Measurements from ENCODE around the gene DECR2.
"Not testable (repeated sequence)": the region's sequence is repeated elsewhere in the genome, so short reads cannot be mapped to it uniquely, and the experiment has no call there.

The DECR2 gene

GRCh38 chr16:405548-406506, 4.1 kb downstream of the DECR2 start:
- no peak for DNase-seq

DNA sequence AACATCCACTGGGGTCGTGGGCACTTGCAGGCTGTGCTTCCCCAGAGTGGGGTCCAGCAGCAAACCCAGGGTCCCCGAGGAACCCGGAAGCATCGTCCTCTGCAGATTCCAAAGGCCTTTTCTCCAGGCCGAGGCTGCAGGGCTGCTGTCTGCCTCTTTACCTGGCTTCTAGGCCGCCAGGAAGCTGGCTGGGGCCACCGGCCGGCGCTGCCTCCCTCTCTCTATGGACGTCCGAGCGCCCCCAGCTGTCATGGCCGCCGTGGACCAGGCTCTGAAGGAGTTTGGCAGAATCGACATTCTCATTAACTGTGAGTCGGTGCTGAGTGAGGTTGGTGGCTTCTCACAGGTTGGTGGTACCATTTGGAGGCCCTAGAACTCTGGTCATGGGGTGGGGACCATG, 5.6 kb downstream of the DECR2 start:
- no peak for DNase-seq

DNA sequence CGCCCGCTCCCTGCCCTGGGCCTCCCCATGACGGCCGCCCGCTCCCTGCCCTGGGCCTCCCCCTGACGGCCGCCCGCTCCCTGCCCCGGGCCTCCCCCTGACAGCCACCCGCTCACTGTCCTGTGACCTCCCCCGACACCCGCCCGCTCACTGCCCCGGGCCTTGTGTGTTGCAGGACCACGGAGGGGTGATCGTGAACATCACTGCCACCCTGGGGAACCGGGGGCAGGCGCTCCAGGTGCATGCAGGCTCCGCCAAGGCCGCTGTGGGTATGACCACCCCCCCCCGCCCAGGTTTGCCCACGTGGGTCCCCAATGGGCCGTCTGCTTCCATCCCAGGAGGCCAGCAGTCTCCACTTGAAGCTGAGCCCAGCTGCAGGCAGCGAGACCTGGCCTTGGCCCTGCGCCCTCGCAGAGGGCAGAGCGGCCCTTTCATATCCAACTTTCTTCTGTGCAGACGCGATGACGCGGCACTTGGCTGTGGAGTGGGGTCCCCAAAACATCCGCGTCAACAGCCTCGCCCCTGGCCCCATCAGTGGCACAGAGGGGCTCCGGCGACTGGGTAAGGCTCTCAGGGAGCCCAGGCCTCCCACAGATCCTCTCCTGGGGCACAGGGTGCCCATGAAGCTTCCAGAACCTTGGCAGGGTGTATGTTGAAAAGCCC, 9.0 kb downstream of the DECR2 start:
- DNase-seq, result no peak

DNA sequence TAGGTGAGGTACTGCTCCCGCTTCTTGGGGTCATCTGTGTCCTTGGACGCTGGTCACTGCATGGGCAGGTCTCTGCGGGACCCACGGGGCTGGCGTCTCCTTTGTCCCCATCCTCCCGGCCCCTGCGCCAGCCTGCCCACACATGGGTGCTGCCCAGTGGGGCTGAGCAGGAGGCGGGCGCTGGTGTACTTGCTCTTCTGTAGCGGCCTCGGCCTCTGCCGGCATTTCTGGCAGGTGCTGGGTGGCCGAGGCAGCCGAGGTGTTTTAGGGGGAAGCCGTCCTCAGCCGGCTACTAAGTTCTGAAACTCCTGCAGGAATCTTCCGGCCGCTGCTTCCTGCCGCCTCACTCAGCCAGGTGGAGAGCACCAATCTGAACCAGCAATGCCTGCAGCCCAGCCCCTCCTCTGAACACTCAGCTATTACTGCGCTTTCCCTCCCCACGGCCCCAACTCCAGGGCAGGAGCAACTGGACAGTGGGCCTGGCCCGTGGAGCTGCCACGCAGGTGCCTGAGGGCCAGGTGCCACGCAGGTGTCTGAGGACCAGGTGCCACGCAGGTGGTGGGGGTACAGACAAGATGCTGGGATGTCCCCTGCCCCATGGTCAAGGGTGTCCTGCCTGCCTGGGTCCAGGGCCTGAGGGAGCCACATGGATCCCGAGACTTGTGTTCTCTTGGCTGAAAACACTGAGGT, 10.0 kb downstream of the DECR2 start:
- DNase-seq, result no peak

GRCh38 chr16:414395-415169, 12.9 kb downstream of the DECR2 start:
- DNase-seq, result no peak

GRCh38 chr16:415170-415498, 13.4 kb downstream of the DECR2 start:
- DNase-seq, result not testable (repeated sequence)

DNA sequence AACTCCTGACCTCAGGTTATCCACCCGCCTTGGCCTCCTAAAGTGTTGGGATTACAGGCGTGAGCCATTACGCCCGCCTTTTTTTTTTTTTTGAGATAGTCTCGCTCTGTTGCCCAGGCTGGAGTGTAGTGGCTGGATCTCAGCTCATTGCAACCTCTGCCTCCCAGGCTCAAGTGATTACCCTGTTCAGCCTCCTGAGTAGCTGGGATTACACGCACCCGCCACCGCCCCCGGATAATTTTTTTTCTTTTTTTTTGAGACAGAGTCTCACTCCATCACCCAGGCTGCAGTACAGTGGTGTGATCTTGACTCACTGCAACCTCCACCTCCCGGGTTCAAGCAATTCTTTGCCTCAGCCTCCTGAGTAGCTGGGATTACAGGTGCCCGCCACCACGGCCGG, 20.5 kb downstream of the DECR2 start:
- DNase-seq, result not testable (repeated sequence)

DNA sequence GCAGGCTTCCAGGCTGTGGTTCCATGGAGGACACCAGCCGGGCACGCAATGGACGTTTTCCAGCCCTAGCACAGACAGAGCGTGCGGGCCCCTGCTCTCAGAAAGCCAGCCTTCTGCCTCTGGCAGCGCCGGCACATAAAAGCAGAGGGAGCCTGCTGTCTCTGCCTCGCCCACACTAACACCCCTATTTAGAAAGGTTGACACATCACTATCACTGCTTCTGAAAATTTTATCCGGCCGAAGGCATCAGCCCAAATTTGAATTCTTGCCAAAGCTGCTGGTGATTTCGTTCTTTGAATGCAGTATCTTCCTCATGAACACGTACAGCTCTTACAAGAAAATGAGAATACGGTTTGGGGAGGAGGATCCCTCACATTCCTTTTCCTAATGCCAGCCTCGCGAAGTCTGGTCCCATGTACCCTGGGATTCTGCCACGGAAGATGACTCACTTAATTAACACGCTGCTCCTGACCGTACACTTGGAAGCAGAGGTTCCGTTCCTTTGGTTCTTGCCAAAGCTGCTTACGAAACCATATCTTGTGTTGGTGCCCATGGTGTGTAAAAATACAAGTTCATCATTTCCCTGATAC, 22.4 kb downstream of the DECR2 start:
- DNase-seq, result no peak

GRCh38 chr16:424623-425081, 23.0 kb downstream of the DECR2 start:
- DNase-seq, result no peak

GRCh38 chr16:425082-425718, 23.5 kb downstream of the DECR2 start, which contains the start of gene RAB11FIP3:
Gene RAB11FIP3, plus strand, starts transcription at chr16:425649. Its CDS starts 358 bp downstream, at chr16:426007.
- DNase-seq, result peak; percentile 69 to 90 (median 74)

- peak in 2 of 5 experiments; percentile 23 to 39 for DNase-seq
Measured at GRCh38 chr16:425740-426114, 24.0 kb downstream of the DECR2 start.

DNA sequence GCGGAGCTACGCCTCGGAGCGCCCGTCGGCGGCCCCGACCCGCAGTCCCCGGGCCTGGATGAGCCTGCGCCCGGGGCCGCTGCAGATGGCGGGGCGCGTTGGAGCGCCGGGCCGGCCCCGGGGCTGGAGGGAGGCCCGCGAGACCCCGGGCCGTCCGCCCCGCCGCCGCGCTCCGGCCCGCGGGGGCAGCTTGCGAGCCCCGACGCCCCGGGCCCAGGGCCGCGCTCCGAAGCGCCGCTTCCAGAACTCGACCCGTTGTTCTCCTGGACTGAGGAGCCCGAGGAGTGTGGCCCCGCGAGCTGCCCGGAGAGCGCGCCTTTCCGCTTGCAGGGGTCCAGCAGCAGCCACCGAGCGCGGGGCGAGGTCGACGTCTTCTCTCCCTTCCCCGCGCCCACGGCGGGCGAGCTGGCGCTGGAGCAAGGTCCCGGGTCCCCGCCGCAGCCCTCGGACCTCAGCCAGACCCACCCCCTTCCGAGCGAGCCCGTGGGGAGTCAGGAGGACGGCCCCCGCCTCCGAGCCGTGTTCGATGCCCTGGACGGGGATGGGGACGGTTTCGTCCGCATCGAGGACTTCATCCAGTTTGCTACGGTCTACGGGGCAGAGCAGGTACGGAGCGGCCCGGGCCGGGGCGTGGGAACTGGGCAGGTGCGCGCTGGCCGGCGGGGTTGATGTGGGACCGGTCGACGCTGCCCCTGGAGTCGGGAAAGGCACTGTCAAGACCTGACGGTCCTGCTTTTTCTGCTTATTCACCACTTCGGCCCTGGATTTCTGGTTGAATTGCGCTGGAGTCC, 24.6 kb downstream of the DECR2 start:
- DNase-seq, result peak in 1 of 5 experiments; percentile 17

DNA sequence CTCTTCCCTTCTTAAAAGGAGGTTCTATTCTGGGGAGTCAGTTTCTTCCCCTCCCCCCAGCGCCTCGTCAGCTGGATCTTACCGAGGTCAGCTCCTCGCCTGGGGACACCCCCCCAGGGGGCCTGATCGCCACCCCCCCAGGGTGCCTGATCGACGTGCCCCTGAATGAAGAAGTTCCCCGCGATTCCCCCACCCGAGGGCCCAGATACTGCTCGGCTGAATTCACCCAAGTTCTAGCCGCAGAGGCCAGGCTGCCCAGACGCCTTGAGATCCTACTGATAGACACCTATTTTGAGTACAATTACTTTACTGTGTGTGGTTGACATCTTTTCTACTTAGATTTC, 25.2 kb downstream of the DECR2 start:
- no peak for DNase-seq

DNA sequence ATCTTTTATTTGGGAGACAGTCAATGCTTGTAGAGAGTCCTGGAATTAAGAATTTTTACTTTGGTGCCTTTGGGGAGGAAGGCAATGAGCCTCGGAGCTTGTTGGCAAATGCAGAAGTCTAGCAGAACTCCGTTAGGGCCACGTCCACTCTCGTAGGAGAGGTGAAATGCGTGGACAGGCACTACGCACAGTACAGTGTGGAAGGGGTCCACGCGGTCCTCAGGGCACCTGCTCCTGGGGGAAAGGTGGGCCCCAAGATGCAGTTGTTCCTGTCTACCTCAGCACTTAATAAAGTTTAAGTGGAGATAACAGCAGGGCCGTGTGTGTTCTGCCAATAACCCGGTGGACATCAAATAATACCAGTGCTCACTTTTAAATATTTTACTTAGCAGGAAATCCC, 25.6 kb downstream of the DECR2 start:
- no peak for DNase-seq

- DNase-seq, result no peak
Measured at GRCh38 chr16:430904-431303, 29.2 kb downstream of the DECR2 start.

GRCh38 chr16:440627-441026, 38.9 kb downstream of the DECR2 start:
- no peak for DNase-seq

DNA sequence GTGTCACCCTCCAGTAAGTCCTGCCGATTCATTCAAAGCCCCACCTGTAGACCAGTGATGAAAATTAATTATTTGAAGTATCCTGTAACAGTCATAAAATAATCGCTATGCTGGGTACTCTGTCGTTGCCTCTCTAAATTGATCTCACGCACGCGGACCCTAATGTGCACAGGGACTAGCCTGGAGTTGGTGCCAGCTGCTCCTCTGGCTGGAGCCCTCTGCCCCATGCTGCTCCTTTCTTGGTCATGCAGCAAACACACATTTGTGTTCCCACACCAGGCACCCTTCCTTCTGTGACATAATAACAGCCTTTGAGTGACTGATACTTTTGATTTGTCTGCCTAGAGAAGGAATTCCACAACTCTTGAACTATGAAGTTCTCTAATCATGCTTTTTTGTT, 39.8 kb downstream of the DECR2 start:
- DNase-seq, result no peak

DNA sequence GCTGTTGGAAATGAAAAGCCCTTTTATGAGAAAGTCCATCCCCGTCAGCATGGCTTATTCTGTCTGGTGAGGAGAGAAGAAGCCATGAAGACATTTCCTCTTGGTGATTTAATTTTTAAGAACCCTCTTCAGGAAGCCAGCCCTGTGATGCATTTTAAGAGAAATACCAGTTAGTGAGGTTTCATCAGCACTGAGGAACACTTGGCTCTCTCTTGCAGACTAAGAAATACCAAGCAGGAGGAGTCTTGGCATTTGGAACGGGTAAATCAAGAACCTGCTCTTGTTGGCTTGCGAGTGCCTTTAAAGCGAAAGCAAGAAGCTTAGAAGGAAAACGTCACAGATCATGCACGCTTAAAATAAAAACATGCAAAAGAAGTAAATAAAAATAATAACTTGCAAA, 41.3 kb downstream of the DECR2 start:
- DNase-seq, result no peak

GRCh38 chr16:444027-444426, 42.3 kb downstream of the DECR2 start:
- DNase-seq, result no peak

- DNase-seq, result no peak
Measured at GRCh38 chr16:445566-445965, 43.9 kb downstream of the DECR2 start.

GRCh38 chr16:450385-450784, 48.7 kb downstream of the DECR2 start:
- DNase-seq, result no peak

Measured in T-helper 2 cell (primary cell).